ENCODE measurements around the gene PHOX2B.
"Not testable (repeated sequence)": the region's sequence is repeated elsewhere in the genome, so short reads cannot be mapped to it uniquely, and the experiment has no call there.

Gene PHOX2B

GRCh38 chr4:41748074-41748570 lies 403 bp downstream of the PHOX2B start:
- no peak for DNase-seq (ENCODE audit: low spot score)

GRCh38 chr4:41747230-41748055 lies 1.1 kb downstream of the PHOX2B start:
- no peak for DNase-seq (ENCODE audit: low spot score)

DNA sequence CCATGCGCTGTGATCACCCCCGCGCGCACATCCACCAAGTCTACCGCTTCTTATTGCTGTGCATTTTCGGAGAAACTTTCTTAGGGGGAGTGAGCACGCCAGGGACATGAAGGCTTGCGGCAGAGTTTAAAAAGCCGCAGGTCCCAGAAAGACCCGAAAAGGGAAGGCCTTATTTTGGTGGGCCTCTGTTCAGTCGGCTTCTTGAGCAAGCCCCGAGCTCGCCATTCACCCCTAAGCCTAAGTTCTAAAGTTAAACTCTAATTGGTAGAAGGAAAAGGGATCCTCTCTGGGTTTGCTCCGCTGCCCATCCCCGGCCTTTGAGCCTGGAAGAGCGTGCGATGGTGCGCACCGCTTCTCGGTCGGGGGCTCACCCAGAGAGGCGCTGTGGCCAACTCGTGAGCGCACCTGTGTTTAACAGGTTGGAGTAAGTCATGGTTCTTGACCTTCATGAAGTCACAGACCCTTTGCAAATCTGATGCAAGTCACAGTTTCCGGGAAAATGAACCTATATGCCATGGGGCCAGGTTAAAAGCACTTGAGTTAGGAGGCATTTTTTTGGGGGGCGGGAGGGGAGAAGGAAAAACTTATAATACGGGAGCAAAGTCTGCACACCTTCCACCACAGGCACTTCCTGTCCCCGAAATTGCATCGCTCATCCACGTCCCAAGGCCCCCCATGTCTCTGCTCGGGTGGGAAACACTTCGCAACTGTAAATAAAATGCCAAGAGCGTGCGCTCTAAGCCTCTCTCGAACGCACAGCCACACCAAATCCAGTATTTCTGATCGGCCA lies 1.9 kb downstream of the PHOX2B start:
- DNase-seq (ENCODE audit: low spot score): no peak

- DNase-seq (ENCODE audit: low spot score): no peak
These were observed 2.5 kb downstream of the PHOX2B start for GRCh38 chr4:41746025-41746439.

DNA sequence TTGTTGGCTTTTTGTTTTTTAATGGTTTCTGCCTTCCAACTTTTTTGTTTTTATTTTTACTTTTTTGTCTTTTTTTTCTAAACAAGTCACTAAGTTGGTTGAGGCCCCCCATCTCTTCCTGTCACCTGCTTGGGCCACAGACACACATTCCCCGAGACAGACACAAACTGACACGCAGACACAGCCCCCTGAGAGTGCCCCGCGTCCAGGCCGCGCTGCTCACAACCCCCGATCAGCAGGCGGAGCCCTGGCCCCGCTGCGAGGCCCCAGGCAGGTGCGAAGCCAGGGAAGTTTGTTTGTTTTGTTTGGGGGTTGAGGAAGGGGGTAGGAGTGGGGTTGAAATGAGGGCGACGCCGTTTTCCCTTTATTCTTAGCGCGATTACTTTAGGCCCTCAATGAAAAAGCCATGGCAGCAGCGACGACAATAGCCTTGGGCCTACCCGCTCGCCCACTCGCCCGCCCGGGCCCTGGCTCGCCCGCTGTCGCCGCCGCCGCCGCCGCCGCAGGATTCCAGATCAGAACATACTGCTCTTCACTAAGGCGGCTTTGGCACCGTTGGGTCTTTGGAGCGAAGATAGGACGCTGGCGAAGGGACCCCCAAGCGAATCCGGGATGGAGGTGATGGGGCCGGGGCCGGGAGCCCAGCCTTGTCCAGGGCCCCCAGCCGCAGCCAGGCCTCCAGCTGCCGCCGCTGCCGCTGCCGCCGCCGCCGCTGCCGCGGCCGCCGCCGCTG lies 3.1 kb downstream of the PHOX2B start:
- DNase-seq (ENCODE audit: low spot score): no peak

GRCh38 chr4:41744572-41745291 lies 3.8 kb downstream of the PHOX2B start:
- no peak for DNase-seq (ENCODE audit: low spot score)

- no peak for DNase-seq (ENCODE audit: low spot score)
These were observed 7.2 kb downstream of the PHOX2B start for GRCh38 chr4:41741354-41741753.

- DNase-seq (ENCODE audit: low spot score): not testable (repeated sequence)
These were observed 11.0 kb downstream of the PHOX2B start for GRCh38 chr4:41737491-41737890.

DNA sequence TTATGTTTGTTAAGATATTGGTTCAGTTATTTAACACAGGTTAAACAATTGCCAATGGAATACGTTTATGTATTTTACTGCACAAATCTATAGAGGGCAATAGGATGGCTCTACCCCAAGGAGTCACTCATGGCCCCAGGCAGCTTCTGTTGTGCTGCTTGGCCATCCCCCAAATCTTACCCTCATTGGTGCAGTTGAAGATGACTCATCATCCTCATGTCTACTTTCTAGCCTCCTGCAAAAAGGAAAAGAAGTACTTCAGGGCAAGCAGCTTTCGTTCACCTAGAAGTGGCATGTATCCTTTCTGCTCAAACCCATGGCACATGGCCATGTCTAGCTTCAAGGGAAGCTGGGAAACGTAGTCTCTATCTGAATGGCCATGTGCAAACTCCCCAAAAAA lies 14.2 kb downstream of the PHOX2B start:
- DNase-seq (ENCODE audit: low spot score): no peak

GRCh38 chr4:41731569-41732126 lies 16.9 kb downstream of the PHOX2B start:
- DNase-seq (ENCODE audit: low spot score): no peak

- no peak for DNase-seq (ENCODE audit: low spot score)
These were observed 20.0 kb downstream of the PHOX2B start for GRCh38 chr4:41728573-41728913.

DNA sequence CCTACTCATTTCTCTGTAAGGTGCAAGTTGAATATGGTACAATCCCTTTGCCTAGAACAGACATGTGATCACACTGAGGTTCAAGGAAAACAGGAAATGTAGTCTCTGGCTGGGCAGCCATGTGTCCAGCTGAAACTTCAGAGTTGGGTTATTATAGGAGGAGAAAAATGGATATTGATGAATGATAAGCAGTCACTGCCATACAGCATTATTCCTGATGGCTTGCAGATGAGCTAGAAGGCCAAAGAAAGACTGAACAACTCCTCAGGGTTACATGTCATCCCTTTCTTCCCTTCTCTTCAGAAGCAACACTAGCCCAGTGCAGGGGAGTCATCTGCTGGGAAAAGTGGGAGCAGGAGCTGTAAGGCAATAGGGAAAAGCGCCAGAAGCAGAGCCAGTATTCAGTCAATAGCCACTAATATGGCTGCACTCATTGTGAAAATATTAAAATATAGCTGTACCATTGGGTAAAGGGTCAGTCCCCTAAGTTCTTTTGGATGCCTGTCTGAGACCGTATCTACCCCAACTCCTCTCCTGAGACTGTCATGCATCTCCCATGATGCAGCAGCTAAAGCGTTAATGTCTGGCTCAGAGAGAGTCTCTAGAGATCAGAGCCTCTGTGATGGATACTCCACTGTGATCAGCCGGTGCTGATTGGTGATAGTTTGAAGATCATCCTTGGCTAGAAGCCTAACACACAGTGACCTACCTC lies 20.5 kb downstream of the PHOX2B start:
- no peak for DNase-seq (ENCODE audit: low spot score)

- DNase-seq (ENCODE audit: low spot score): no peak
These were observed 23.3 kb downstream of the PHOX2B start for GRCh38 chr4:41725254-41725653.

DNA sequence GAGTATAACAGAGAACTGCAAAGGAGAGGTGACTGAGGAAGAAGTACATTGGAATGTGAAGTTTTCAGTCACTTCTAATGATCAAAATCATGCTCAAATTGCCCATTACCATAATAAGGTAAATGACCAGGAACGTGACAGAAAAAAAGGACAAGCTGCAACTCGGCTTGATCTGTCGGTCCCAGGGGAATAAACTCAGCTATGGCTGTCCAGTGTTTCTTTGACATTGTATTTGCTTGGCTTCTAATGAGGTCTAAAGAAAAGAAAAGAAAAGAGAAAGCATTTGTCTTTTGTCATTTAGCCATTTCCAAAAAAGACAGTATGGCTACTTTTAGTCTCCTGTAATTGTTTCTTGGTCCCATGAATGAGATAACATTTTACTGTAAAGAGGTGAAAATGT lies 25.2 kb downstream of the PHOX2B start:
- DNase-seq (ENCODE audit: low spot score): no peak

DNA sequence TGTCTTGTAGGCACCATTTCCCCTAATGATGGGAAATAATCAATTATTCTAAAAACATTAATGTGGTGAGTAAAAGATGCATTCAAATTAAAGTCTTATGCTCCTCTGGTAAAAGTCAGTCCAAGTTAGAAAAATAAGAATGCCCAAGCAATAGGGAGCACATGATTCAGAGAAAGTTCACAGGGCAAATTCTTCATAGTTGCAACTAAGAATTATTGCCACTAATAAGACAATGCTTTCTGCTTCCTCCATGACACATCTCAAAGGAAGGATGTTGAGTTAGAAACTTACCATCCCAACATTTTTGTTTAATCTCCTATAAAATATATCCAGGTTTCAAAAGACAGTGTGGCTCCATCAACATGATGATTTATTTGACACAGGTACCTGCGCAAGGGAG lies 26.3 kb downstream of the PHOX2B start:
- no peak for DNase-seq (ENCODE audit: low spot score)

DNA sequence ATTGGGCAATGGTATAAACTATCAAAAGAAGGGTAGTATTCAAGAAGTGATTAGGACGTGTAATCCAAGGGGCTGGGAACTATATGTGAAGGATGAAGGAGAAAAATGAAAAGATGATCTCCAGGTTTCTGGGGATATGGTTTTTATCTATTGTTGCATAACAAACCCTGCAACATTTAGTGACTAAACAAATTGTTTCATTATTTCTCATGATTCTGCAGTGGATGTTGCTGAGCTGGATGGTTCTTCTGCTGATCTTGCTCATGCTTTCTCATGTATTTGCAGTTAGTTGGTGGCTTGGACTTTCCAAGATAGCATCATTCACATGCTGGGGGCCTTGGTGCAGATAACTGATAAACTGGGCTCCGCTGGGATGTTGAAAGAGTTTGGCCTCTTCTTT lies 29.1 kb downstream of the PHOX2B start:
- no peak for DNase-seq (ENCODE audit: low spot score)

GRCh38 chr4:41718907-41719306 lies 29.6 kb downstream of the PHOX2B start:
- DNase-seq (ENCODE audit: low spot score): no peak

- DNase-seq (ENCODE audit: low spot score): no peak
These were observed 33.4 kb downstream of the PHOX2B start for GRCh38 chr4:41715155-41715554.

DNA sequence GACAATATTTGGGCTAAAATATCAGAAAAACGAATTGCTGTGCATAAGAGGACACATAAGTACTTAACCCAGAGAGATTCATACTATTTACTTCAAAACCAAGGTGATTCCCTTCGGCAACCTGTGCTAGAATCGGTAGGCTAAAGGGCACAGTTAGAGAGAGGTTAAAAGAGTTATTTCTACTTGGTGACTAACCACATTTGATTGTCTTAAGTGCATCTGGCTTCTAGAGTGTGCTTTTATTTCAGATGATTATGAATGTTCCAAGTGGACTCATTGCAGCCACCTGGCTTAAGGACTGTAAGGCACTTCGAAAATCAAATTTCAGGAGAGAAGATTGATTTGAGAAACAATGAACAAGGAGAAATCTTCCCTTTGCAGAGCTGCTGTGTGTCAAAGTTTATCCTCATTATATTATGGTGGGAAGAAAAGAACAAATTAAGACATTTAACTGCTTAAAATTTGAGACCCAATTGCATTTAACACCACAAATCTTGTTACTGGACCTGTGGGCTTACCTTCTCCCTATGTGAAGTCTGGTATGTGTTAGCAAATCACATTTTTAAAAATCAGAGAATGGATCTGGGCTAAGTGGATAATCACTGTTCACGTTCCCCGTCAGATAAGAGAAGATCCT lies 34.0 kb downstream of the PHOX2B start:
- no peak for DNase-seq (ENCODE audit: low spot score)

- DNase-seq (ENCODE audit: low spot score): no peak
These were observed 34.8 kb downstream of the PHOX2B start for GRCh38 chr4:41713768-41714167.
